CD14-positive monocyte (primary cell): ENCODE results near the gene ADM2. TPM values are rescaled to one million over a fixed set of nuclear protein-coding genes. Genes with fewer than 3 reads are reported as not detected.
A peak's percentile ranks its signal among the peaks of the same experiment; 100 is the strongest.

Experiments used
- DNase-seq, 3 donors: peaks; one replicate each; pipeline ENCODE4 v3.0.0-alpha.2; 2011 to 2022
- H2AFZ ChIP-seq: 2 replicates; pipeline ENCODE4 v1.6.0; 2012; ENCODE audit warnings: mild to moderate bottlenecking, low read depth, low read length, inconsistent platforms; ENCODE audit not compliant: insufficient read depth, poor library complexity, severe bottlenecking
- H3K27ac ChIP-seq, 2 donors: 1 replicate in 1 of 2; 2 replicates in 1 of 2; pipeline ENCODE4 v1.5.1; 2012 to 2013; ENCODE audit warnings: low read length in 2 of 2, control low read depth in 1 of 2, inconsistent platforms in 1 of 2, low read depth in 1 of 2, mild to moderate bottlenecking in 1 of 2
- H3K27me3 ChIP-seq, 2 donors: one replicate each; pipeline versions ENCODE4 v1.6.0 to v1.6.1; 2011 to 2013; ENCODE audit warnings: low read length in 2 of 2; ENCODE audit not compliant: control insufficient read depth in 2 of 2, insufficient read depth in 2 of 2
- H3K36me3 ChIP-seq, 2 donors: replicated peaks in 1 of 2; 1 replicate in 1 of 2; 2 replicates in 1 of 2; pipeline versions ENCODE4 v1.5.1 to v1.6.1; 2012 to 2013; ENCODE audit warnings: low read length in 2 of 2, control low read depth in 1 of 2, inconsistent platforms in 1 of 2, mild to moderate bottlenecking in 1 of 2; ENCODE audit not compliant: insufficient read depth in 2 of 2, control insufficient read depth in 1 of 2
- H3K4me1 ChIP-seq, 2 donors: 1 replicate in 1 of 2; 2 replicates in 1 of 2; pipeline versions ENCODE4 v1.5.1 to v1.6.1; 2012 to 2013; ENCODE audit warnings: low read length in 2 of 2, control low read depth in 1 of 2, inconsistent platforms in 1 of 2, mild to moderate bottlenecking in 1 of 2, moderate library complexity in 1 of 2; ENCODE audit not compliant: insufficient read depth in 2 of 2, control insufficient read depth in 1 of 2
- H3K4me2 ChIP-seq: replicated peaks from 2 replicates; pipeline ENCODE3; 2012; ENCODE audit warnings: low read length, moderate library complexity, mild to moderate bottlenecking; ENCODE audit not compliant: poor library complexity, severe bottlenecking; ENCODE audit errors: extremely low read depth
- H3K4me3 ChIP-seq, 3 experiments: fragments of 200-600 bp in 1 of 3; sonication (generic) in 1 of 3; replicated peaks in 1 of 3; 1 replicate in 2 of 3; 2 replicates in 1 of 3; pipeline ENCODE4 v1.5.1; 2011 to 2013; ENCODE audit warnings: low read length in 3 of 3, mild to moderate bottlenecking in 3 of 3, control low read depth in 2 of 3, low read depth in 2 of 3, inconsistent platforms in 1 of 3, moderate library complexity in 1 of 3
- H3K79me2 ChIP-seq: 2 replicates; pipeline ENCODE4 v1.6.0; 2012; ENCODE audit warnings: mild to moderate bottlenecking, control low read depth, inconsistent platforms, low read length, moderate library complexity; ENCODE audit not compliant: insufficient read depth
- H3K9ac ChIP-seq: 2 replicates; pipeline ENCODE4 v1.6.0; 2017; ENCODE audit warnings: low read length, mild to moderate bottlenecking; ENCODE audit not compliant: insufficient read depth, poor library complexity, severe bottlenecking
- H3K9me3 ChIP-seq, 2 donors: replicated peaks in 1 of 2; 1 replicate in 1 of 2; 2 replicates in 1 of 2; pipeline versions ENCODE4 v1.5.1 to v1.6.1; 2012 to 2013; ENCODE audit warnings: low read length in 2 of 2, control low read depth in 1 of 2; ENCODE audit not compliant: control insufficient read depth in 1 of 2, insufficient read depth in 1 of 2
- H4K20me1 ChIP-seq: 2 replicates; pipeline ENCODE4 v1.6.0; 2012; ENCODE audit warnings: mild to moderate bottlenecking, low read length, control low read depth, moderate library complexity; ENCODE audit not compliant: insufficient read depth
- H3K27ac Mint-ChIP-seq, 7 donors: one replicate each; pipeline ENCODE4 v1.8.0; 2020; ENCODE audit warnings: mild to moderate bottlenecking in 7 of 7, mixed read lengths in 7 of 7, moderate library complexity in 6 of 7, inconsistent platforms in 2 of 7
- H3K27me3 Mint-ChIP-seq, 3 donors: one replicate each; pipeline ENCODE4 v1.8.0; 2021 to 2022; ENCODE audit warnings: low read depth in 3 of 3, mild to moderate bottlenecking in 3 of 3, mixed read lengths in 3 of 3, moderate library complexity in 3 of 3, inconsistent platforms in 1 of 3
- H3K36me3 Mint-ChIP-seq, 2 donors: one replicate each; pipeline ENCODE4 v1.8.0; 2020; ENCODE audit warnings: mixed read lengths in 2 of 2, inconsistent platforms in 1 of 2, mild to moderate bottlenecking in 1 of 2
- H3K4me1 Mint-ChIP-seq: one replicate; pipeline ENCODE4 v1.8.0; 2020; ENCODE audit warnings: mild to moderate bottlenecking, mixed read lengths
- H3K4me3 Mint-ChIP-seq, 2 donors: one replicate each; pipeline ENCODE4 v1.8.0; 2020; ENCODE audit warnings: mild to moderate bottlenecking in 2 of 2, mixed read lengths in 2 of 2, moderate library complexity in 1 of 2
- H3K9me3 Mint-ChIP-seq, 7 donors: one replicate each; pipeline ENCODE4 v1.8.0; 2020 to 2022; ENCODE audit warnings: mixed read lengths in 7 of 7, mild to moderate bottlenecking in 6 of 7, moderate library complexity in 6 of 7, inconsistent platforms in 2 of 7
- WGBS: methylation state at CpG from one replicate; pipeline ENCODE4 v1.1.5; 2013; ENCODE audit warnings: missing lambda C conversion rate; ENCODE audit not compliant: insufficient coverage; 5-methylcytosine and 5-hydroxymethylcytosine counted together
- intact Hi-C, 2 donors: fragments of 100-400 bp; cut with micrococcal nuclease; formaldehyde crosslinking; loops; one replicate each; pipeline versions ENCODE4 v1.15.0 to v1.15.1; 2023
- polyA plus RNA-seq, 3 donors: library from polyadenylated mRNA; depleted of rRNA in 1 of 3; unstranded in 2 of 3; stranded (reverse) in 1 of 3; fragments of 300-500 nt in 2 of 3; fragments of >200 nt in 1 of 3; fragmentation: Illumina TruSeq in 2 of 3; gene quantifications; 1 replicate in 2 of 3; 2 replicates in 1 of 3; pipeline ENCODE4 v1.2.3, GENCODE V29; 2012 to 2021
- TF ChIP-seq, protein P1 (sequence below): fragments of 200-600 bp; IDR thresholded peaks from one replicate; pipeline ENCODE4 v1.8.0; 2022; ENCODE audit warnings: antibody characterized with exemption, mild to moderate bottlenecking

The ADM2 gene
- polyA plus RNA-seq, 3 donors: 0.05 TPM; not detected in 2

DNA sequence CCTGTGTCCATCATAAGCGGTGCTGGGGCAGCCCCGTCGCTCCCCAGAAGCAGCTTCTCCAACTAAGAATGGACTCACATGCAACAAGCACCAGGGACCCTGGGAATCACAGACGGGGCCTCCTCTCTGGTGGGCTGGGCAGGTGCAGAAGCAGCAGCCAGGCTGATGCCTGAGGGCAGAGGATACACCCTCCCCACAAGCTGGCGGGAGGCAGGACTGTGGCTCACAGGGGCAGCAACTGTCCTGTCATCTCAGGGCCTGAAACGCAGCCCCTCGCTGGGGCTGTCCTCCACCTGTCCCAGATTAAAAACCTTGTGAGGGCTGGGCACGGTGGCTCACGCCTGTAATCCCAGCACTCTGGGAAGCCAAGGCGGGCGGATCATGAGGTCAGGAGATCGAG, 3.4 kb upstream of the ADM2 start:
- Histone ChIP-seq H2AFZ (no peak overlapping the region), H4K20me1 (peaks cover 14% of the 10 kb centered on the region), H3K27me3 (peaks cover 9 to 40% of the 10 kb centered on the region in 2 donors), H3K9me3 (no peaks in the 10 kb centered on the region), H3K4me2 (no peak overlapping the region), H3K4me3 (no peak overlapping the region), H3K9ac (no peak overlapping the region), H3K27ac (no peak overlapping the region), H3K79me2 (peaks cover 15% of the 10 kb centered on the region), H3K4me1 (peaks cover 22 to 36% of the 10 kb centered on the region in 2 donors), H3K36me3 (no peaks in the 10 kb centered on the region)
- Mint-ChIP-seq H3K27ac (no peak overlapping the region), H3K36me3 (peaks cover 4% of the 10 kb centered on the region in 2 donors), H3K9me3 (peaks cover 0 to 12% (median 6%) of the 10 kb centered on the region in 7 donors), H3K4me1 (peaks cover 19% of the 10 kb centered on the region), H3K27me3 (peaks cover 33 to 64% (median 42%) of the 10 kb centered on the region in 3 donors), H3K4me3 (peak overlapping the region in 1 of 2 donors; percentile 39)
- DNase-seq: no peak
- TF ChIP-seq, protein P1, sequence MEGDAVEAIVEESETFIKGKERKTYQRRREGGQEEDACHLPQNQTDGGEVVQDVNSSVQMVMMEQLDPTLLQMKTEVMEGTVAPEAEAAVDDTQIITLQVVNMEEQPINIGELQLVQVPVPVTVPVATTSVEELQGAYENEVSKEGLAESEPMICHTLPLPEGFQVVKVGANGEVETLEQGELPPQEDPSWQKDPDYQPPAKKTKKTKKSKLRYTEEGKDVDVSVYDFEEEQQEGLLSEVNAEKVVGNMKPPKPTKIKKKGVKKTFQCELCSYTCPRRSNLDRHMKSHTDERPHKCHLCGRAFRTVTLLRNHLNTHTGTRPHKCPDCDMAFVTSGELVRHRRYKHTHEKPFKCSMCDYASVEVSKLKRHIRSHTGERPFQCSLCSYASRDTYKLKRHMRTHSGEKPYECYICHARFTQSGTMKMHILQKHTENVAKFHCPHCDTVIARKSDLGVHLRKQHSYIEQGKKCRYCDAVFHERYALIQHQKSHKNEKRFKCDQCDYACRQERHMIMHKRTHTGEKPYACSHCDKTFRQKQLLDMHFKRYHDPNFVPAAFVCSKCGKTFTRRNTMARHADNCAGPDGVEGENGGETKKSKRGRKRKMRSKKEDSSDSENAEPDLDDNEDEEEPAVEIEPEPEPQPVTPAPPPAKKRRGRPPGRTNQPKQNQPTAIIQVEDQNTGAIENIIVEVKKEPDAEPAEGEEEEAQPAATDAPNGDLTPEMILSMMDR: no peak
- intact Hi-C loops: no loop called here
- 98% methylated on average over 5 of the region's 12 CpGs for WGBS

DNA sequence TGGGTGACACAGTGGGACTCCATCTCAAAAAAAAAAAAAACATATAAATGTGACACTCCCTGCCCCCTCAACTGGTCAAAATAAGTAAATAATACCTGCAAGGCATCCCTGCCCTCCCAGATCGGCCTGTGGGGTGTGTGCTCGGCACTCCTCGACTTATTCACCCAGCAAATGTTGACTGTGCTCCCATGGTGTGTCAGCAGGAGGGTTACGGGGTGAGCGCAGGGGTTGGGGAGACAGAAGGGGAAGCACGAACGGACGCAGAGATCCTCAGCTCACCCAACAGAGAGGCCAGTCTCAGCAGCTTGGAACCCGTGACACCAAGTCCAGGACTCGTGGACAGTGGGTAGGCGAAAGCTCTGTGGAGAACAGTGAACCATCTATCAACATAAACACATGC, 1.6 kb upstream of the ADM2 start:
- TF ChIP-seq, protein P1: no peak
- Mint-ChIP-seq H3K4me3 (peak overlapping the region in 1 of 2 donors; percentile 82), H3K9me3 (peaks cover 0 to 12% (median 6%) of the 10 kb centered on the region in 7 donors), H3K27ac (peak overlapping the region in 1 of 7 donors; percentile 61), H3K36me3 (peaks cover 0 to 2% of the 10 kb centered on the region in 2 donors), H3K4me1 (peaks cover 6% of the 10 kb centered on the region), H3K27me3 (peaks cover 37 to 76% (median 42%) of the 10 kb centered on the region in 3 donors)
- DNase-seq: no peak
- Histone ChIP-seq H3K4me3 (no peak overlapping the region), H3K79me2 (no peaks in the 10 kb centered on the region), H3K36me3 (no peaks in the 10 kb centered on the region), H3K9me3 (no peaks in the 10 kb centered on the region), H3K4me2 (no peak overlapping the region), H4K20me1 (no peaks in the 10 kb centered on the region), H3K4me1 (peaks cover 9 to 22% of the 10 kb centered on the region in 2 donors), H3K9ac (no peak overlapping the region), H3K27me3 (peaks cover 9 to 48% of the 10 kb centered on the region in 2 donors), H3K27ac (no peak overlapping the region), H2AFZ (no peak overlapping the region)
- 54% methylated on average over 6 of the region's 11 CpGs for WGBS
- intact Hi-C loops: no loop called here
